Dermis microvascular lymphatic vessel endothelial cell (primary cell): ENCODE results near the gene GPR15LG. TPM values are rescaled to one million over a fixed set of nuclear protein-coding genes. Genes with fewer than 3 reads are reported as not detected.
"Not testable (repeated sequence)": the region's sequence is repeated elsewhere in the genome, so short reads cannot be mapped to it uniquely, and the experiment has no call there.

Experiments used
- DNase-seq, 2 donors: peaks; one replicate each; pipeline versions ENCODE4 v3.0.0 to v3.0.0-alpha.2; 2010; ENCODE audit warnings: low read depth in 2 of 2
- total RNA-seq: library from RNA; depleted of rRNA; stranded (reverse); fragments of >200 nt; gene quantifications from 2 replicates; pipeline ENCODE4 v1.2.1, GENCODE V29; 2014

GPR15LG gene
- total RNA-seq = not detected in 2 replicates

DNA sequence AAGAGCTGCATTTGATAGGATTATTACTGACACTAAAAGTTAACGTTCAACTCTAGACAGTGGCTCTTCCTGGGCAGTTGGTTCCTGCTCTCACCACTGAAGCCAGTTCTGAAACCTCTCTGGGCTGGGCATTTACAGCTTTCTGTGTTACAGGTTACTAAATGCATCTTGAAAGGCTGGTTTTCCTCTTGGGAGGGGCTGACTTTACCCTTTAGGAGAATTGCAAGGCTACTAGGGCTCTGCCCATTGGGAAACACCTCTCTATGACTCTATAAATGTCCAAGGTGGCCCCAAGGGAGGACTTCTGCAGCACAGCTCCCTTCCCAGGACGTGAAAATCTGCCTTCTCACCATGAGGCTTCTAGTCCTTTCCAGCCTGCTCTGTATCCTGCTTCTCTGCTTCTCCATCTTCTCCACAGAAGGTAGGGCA lies at the start of gene GPR15LG:
GPR15LG (plus strand) TSS at position 301 of the 429 bp plus-strand sequence; CDS start at position 352, 51 bp downstream.
- no peak for DNase-seq

DNA sequence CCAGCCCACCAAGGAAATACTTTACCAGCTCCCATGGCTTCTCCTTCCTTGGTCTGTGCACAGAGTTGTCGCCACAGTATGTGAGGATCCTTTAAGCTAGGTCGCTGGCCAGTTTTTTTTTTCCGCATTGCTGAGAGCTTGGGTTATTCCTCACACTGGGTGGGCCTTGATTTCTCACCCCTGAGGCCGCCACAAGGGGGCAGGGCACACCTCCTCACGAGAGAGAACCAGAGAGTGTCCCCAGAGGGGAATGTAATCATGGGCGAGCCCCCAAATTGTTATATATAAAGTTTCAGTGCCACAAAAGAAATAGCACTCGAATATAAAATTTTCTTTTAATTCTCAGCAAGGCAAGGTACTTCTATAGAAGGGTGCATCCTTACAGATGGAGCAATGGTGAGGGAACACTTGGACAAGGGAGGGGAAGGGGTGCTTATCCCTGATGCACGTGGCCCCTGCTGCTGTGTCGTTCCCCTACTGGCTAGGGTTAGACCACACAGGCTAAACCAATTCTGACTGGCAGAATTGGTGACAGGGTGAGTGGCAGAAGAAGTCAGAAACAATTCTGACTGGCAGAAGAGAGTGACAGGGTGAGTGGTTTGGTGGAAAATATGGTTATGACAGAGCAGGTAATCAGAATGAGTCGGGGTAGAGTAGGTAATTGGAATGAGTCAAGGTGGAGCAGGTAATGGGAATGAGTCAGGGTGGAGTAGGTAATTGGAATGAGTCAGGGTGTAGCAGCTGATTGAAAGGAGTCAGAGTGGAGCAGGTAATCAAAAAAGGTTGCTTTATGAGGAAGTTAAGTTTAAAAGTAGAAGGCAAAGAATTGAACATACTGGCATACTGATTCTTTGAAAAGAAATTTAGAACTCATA lies 47.5 kb upstream of the GPR15LG start:
- DNase-seq = not testable (repeated sequence)

DNA sequence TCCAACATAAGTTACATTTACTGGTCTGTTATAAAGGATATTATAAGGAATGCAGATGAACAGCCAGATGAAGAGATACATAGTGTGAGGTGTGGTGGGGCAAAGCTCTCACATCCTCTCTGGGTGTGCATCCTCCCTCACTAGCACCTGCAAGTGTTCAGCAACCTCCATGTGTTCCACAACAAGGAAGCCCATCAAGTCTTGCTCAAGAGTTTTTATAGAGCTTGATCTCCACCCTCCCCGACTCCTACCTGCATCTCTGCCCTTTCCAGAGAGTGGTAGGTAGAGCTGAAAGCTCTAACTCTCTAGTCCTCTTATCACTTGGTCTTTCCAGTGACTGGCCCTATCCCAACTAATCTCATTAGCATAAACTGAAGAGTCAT lies 46.8 kb upstream of the GPR15LG start:
- no peak for DNase-seq

DNA sequence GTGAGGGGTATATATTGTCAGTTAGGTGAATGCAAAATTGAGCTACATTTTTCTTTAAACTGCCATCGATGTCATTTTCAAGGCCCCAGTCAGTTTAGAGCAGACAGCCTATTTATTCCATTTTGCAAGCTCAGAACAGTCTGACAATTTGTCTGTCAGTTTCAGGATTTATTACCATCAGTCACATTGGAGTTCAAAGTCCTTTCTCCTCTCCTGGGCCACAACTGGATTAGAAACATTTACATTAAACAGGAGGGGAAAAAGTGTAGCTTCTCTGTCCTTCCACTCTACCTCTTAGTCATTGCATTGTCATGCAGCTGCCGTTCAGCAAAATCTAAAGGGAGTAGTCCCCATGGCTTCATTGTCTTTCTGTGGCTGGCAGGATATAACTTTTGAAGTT lies 37.8 kb upstream of the GPR15LG start:
- no peak for DNase-seq

DNA sequence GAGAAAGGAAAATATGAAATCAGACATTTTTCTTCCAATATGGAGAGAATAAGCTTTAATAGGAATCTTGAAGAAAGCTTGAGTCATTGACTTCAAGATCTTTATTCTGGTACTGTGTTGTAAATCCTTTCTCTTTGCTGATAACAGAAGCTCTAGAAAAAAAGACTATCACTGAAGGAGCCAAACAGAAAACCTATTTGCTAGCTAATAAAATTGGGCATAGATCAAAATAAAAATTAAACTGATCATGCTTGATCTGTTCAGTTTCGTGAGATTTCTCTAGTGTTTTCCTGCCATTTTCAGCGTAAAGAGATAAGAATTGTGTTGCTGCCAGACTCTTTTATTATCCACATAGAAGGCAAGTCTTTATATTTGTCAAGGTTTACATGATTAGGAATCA lies 35.8 kb upstream of the GPR15LG start:
- no peak for DNase-seq

DNA sequence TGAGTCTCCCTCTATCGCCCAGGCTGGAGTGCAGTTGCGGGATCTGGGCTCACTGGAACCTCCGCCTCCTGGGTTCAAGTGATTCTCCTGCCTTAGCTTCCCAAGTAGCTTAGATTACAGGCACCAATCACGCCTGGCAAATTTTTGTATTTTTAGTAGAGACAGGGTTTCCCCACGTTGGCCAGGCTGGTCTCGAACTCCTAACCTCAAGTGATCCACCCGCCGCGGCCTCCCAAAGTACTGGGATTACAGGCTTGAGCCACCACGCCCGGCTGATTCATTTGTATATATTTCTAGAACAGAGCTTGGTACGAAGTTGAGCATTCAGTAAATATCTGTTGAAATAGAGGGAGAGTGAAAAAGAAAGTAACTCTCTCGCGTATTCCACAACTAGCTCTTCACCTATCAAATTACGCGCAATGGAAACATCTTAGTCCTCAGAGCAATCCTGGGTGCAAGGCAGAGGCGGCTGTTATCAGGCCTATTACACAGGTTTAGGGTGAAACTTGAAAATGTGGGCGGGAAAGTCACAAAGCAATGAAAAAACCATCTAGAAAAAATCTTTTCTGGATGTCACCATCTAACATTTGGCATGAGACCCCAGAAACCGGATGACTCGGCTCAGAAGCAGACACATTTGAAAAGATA lies 35.0 kb upstream of the GPR15LG start:
- DNase-seq = no peak

DNA sequence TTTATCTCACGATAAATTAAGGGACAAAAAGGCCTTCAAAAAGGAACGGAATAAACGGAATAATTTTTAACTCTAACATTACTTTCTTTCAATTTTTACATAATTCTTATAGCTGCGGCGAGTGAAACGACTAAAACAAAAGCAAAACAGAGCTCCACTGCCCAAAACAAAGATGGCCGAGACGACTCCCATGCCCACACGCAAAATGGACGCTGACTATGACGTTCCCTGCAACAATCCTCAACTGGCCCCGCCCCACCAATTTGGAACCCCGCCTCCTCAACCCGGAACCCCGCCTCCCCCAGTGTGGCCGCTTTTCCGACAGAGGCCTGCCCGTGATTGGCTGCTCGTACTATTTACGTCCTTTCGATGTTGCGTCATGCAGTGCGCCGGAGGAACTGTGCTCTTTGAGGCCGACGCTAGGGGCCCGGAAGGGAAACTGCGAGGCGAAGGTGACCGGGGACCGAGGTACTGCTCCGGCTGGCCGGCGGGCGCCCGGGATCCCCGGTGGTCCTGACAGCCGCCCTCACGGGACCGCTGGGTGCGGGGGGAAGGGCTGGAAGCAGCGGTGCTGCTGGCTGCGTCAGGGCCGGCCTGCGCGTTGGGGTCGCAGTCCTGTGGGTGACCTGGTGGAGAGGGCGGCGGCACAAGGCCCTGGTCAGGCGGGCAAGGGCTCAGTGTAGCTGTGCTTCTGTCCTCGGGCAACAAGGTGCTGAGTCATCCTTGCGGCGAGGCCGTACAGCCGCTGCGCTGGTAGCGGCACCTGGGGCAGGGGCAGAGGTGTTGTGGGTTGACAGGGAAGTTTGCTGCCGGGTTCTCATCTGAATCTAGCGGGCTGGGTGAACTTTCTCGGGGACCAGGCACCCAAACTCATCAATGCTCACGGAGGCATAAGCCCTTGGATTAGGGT lies 34.2 kb upstream of the GPR15LG start, which contains the start of gene GHITM:
GHITM (plus strand) TSS at position 384 of the 910 bp plus-strand sequence. CDS start 1,992 bp downstream, outside the sequence.
- DNase-seq = peak; percentile 97 to 99

DNA sequence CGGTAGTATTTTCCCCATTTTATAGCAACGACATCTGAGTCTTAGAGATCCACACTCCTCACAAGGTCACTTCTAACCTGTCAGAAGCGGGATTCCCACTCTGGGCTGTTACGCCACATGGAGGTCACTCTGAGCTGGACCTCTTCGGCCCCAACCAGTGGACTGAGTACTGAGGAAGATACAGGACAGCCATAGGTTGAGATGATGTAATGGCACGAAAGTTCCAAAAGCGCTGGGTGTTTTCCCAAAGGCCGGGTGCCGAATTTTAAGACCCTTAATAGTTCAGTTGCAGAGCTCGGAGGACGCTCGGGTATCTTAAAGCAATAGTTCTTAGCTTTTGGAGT lies 33.6 kb upstream of the GPR15LG start:
- DNase-seq = peak; percentile 4 to 46

DNA sequence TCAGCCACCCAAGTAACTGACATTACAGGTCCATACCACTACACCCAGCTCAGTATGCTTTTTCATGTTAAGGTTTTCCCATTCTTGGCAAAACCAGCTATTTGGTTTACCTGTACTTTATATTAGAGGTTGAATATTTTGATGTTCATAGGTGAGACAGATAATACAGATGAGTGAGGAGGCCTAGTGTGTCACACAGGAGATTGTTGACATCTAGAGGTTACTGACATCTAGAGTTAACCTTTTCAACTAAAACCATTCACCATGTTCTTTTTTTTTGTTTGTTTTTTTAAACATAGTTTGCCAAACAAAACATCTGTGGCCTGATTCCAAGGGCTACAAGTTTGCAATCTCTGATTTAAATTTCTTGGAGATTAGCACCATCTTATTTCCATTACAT lies 26.3 kb upstream of the GPR15LG start:
- DNase-seq = no peak

DNA sequence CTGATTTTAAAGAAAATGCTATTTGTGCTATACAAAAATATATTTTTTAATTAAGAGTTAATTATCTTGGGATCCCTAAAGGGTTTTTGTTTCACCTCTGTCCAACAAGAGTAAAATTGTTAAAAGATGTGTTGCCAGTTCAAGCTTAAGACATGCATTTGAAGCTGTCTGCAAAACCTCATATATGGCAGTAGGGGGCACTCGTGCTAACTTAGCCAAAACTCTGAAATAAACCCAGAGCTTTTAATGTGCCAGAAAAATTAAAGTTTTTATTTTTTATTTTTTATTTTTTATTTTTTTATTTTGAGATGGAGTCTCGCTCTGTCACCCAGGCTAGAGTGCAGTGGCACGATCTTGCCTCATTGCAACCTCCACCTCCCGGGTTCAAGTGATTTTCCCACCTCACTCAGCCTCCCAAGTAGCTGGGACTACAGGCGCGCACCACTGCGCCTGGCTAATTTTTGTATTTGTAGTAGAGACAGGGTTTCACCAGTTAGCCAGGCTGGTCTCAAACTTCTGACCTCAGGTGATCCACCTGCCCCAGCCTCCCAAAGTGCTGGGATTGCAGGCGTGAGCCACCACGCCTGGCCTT lies 25.5 kb upstream of the GPR15LG start:
- peak; percentile 22 to 57 for DNase-seq

DNA sequence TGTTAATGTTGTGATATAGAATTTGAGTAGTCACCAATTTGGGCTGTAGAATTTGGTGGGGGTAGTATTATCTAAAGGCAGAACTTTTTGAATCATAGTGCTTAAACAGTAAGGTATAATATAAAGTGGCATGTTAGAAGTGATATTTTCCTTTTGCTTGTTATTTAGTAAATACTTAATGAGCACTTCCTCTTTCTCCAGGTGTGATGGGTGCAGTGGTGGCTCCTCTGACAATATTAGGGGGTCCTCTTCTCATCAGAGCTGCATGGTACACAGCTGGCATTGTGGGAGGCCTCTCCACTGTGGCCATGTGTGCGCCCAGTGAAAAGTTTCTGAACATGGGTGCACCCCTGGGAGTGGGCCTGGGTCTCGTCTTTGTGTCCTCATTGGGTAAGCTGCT lies 23.7 kb upstream of the GPR15LG start:
- DNase-seq = no peak

DNA sequence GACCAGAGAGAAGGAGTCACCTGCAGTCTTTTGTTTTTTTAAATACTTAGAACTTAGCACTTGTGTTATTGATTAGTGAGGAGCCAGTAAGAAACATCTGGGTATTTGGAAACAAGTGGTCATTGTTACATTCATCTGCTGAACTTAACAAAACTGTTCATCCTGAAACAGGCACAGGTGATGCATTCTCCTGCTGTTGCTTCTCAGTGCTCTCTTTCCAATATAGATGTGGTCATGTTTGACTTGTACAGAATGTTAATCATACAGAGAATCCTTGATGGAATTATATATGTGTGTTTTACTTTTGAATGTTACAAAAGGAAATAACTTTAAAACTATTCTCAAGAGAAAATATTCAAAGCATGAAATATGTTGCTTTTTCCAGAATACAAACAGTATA lies 20.8 kb upstream of the GPR15LG start:
- no peak for DNase-seq

DNA sequence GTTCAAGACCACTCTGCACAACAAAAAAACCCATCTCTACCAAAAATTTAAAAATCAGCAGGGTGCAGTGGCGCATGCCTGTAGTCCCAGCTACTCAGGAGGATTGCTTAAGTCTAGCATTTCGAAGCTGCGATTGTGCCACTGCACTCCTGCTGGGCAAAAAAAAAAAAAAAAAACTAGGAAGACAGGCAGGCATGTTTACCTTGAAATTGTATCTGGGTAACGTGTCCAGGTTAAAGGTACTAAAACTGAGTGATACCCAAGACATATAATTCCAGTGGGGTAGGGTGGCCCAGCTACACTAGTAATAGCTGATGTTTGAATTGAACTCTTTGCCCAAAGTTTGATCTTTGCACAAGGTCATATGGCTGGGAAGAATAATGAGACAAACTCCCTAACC lies 18.1 kb upstream of the GPR15LG start:
- no peak for DNase-seq

DNA sequence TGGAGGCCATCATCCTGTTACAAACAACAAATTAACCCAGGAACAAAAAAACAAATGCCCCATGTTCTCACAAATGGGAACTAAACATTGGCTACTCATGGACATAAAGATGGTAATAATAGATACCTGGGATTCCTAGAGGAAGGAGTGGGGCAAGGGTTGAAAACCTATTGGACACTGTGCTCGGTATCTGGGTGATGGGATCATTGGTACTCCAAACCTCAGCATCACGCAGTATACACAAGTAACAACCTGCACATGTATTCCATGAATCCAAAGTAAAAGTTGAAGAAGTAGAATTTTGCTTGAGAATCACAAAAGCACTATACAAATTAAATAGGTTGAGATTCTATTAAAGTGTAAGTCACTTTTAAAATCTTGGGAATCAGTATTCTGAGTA lies 17.6 kb upstream of the GPR15LG start:
- DNase-seq = no peak

DNA sequence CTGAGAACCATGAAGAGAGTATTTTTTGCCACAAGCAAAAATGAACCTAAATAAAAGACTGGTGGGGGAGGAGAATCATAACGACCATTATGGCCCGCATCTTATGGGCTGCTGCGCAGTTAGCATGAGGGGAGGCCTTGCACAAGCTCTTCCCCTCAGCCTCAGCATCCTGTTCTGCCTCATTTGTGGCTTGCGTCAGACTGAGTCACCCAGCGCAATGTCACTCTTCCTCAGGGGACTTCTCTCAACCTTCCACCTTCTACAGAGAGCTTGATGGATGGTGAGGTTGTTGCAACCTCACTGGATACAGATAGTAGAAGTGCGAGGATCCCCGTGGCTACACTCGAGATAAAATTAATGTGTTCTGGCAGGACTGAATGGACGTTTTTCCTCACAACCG lies 16.8 kb upstream of the GPR15LG start:
- no peak for DNase-seq

DNA sequence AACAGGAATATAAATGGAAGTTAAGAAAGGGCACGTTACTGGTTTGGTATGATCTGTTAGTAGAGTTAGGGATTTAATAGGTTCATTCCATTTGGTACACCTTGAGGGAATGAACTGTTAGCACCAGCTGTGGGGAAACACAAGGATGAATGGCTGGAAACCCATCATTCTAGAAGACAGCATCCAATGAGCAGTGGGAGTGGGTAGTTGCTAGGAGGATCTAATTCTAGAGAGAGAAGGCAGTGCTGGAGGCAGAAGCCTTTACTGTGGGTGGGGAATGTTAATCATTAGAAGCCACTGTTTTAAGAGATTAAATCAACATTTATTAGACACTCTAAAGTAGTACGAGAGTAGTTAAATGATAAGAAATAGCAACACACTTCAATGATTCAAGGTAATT lies 15.5 kb upstream of the GPR15LG start:
- no peak for DNase-seq

DNA sequence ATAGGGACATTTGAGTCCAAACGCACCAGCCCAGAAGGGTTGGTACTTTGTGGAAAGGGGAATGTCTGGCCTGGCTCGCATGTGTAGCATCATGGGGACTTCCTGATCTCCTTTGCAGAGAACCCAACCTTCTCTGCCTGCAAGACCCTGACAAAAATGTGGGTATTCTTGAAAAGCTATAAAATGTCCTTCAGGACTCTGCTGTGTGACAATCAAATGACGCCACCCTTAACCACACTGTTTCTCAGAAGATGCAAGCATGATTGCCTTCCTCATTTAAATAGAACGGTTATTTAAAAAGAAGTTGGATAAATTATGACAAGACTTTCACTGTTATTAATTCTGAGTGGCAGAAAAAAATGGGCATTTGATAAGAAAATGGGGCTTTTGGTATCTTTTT lies 15.1 kb upstream of the GPR15LG start:
- no peak for DNase-seq

DNA sequence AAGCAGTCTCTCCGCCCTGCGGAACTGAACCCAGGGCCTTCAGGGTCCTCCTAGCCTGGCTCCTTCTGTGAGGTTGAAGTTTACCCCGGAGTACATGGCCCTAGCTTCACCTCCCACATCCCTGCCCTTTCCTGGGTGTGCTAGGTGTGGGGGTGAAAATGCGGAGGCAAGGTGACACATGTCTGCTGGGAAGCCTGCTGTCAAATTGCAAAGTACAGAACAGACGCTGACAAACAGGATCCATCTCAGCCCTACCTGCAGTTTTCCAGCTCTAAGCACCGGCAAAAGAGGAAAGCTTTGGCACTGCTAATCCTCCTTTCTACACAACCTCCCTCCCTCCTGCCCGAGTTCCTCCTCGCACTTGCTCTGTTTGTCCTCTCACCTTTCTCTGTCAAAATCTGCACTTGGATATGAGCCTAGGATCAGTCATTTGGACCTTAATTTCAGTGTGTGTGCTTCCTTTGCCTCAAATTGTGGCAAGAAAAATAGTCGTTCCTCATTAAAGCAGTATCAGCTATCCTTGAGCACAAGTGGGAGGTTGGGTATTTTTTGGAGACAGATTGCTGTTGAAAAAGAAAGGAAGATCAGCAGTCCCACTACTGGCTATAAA lies 14.4 kb upstream of the GPR15LG start:
- no peak for DNase-seq

DNA sequence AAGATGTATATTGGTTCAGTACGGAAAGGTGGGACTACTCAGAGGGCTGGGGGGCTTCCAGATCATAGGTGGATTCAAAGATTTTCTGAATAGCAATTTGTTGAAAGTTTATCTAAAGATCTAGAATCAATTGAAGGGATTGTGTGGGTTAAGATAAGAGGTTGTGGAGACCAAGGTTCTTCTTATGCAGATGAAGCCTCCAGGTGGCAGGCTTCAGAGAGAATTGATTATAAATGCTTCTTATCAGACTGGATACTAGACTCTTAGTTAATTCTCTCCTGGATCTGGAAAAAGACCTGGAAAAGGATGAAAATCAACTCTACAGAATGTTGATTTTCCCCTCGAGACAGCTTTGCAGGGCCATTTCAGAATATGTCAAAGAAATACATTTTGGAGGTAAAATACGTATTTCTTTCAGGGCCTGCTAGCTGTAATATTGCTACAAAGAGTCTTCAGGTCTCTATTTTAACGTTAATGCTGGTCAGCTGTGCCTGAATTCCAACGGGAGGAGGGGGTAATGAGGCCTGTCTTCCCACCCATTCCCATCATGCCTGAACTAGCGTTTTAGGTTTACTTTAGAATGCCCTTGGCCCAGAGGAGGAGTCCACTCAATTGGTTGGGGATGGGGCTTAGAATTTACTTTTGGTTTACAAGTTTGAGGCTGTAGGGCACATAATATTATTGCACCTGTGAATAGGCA lies 12.8 kb upstream of the GPR15LG start:
- no peak for DNase-seq

DNA sequence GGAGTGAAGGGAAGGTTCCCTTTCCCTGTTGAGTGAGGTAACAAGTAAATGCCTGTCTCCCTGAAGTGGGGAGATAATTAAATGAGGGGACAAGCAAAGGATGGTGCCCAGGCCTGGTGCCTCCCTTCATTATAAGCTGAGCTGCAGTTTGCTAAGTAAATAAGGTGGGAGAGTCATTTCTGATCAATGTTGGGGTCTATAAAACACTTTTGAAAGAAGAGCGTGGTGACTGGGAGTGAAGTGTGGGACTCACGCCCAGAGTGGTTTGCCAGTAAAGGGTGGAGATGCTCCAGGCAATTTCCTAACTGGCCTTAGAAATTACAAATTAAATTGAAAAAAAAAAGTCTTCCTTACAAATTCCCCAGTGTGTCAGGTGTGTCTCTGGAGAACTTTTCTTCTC lies 9.6 kb upstream of the GPR15LG start:
- DNase-seq = no peak
